ENCODE data around the gene PRPSAP1.
A peak's percentile ranks its signal among the peaks of the same experiment; 100 is the strongest.

The PRPSAP1 gene

DNA sequence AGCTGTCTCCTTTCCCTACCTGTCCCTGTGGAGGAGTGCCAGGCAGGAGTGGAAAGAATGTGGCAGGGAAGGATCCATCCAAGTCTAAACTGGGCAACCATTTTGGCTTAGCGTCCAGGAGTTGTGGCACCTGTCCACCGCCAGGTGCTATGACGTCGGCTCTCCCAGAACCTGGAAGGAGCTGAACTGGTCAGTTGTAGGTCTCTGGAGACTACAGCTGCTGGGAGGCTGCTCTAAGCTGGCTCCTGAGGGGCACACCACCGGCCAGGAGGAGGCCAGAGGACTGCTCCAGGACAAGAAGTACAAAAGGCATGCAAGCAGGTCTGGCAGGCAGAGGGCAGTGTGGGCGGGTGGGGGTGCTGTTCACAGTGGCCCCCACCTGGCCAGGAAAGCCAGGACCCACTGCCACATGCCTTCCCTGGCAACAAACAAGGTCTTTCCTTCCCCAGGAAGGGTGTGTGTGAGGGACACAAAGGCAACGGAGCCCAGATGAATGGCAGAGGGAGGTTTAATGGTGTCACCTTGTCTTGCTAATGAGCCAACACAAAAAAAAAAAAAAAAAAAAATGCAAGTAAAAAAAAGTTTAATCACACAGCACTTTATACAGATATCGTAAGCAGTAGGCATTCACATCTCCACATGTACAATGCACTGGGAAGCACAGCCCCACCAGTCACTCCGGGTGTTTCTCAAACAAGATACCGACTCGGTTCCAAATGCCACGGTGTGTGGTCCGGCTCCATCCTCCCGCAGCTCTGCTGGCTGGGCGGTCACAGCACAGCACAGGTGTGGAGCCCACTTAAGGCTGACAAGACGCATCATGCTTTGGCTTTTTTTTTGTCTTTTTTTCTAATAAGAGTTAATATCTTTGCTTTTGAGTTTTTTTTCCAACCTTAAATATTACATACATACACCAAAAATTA is 35.5 kb upstream of the PRPSAP1 start:
- no peak overlapping the region for H3K4me3 ChIP-seq (ENCODE audit: low read depth, low read length)
- no peak for DNase-seq (ENCODE audit: low read depth)
- no peak for TF ChIP-seq POLR2A (IDR thresholded peaks at IDR 0.05; ENCODE audit: extremely low read depth, insufficient read length)
- TF ChIP-seq, protein P1, sequence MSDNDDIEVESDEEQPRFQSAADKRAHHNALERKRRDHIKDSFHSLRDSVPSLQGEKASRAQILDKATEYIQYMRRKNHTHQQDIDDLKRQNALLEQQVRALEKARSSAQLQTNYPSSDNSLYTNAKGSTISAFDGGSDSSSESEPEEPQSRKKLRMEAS (IDR thresholded peaks at IDR 0.05; ENCODE audit: low read depth, low read length): no peak
- no peak for TF ChIP-seq MYC (IDR thresholded peaks at IDR 0.05; ENCODE audit: low read depth, low read length)

DNA sequence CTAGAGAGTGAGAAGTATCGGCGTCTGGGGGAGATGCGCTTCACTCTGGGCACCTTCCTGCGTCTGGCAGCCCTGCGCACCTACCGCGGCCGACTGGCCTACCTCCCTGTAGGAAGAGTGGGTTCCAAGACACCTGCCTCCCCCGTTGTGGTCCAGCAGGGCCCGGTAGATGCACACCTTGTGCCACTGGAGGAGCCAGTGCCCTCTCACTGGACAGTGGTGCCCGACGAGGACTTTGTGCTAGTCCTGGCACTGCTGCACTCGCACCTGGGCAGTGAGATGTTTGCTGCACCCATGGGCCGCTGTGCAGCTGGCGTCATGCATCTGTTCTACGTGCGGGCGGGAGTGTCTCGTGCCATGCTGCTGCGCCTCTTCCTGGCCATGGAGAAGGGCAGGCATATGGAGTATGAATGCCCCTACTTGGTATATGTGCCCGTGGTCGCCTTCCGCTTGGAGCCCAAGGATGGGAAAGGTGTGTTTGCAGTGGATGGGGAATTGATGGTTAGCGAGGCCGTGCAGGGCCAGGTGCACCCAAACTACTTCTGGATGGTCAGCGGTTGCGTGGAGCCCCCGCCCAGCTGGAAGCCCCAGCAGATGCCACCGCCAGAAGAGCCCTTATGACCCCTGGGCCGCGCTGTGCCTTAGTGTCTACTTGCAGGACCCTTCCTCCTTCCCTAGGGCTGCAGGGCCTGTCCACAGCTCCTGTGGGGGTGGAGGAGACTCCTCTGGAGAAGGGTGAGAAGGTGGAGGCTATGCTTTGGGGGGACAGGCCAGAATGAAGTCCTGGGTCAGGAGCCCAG is 33.5 kb upstream of the PRPSAP1 start:
- TF ChIP-seq, protein P1 (IDR thresholded peaks at IDR 0.05; ENCODE audit: low read depth, low read length): no peak
- TF ChIP-seq MYC (IDR thresholded peaks at IDR 0.05; ENCODE audit: low read depth, low read length) (no peak), POLR2A (IDR thresholded peaks at IDR 0.05; ENCODE audit: extremely low read depth, insufficient read length) (no peak)
- TF ChIP-seq, protein P2, sequence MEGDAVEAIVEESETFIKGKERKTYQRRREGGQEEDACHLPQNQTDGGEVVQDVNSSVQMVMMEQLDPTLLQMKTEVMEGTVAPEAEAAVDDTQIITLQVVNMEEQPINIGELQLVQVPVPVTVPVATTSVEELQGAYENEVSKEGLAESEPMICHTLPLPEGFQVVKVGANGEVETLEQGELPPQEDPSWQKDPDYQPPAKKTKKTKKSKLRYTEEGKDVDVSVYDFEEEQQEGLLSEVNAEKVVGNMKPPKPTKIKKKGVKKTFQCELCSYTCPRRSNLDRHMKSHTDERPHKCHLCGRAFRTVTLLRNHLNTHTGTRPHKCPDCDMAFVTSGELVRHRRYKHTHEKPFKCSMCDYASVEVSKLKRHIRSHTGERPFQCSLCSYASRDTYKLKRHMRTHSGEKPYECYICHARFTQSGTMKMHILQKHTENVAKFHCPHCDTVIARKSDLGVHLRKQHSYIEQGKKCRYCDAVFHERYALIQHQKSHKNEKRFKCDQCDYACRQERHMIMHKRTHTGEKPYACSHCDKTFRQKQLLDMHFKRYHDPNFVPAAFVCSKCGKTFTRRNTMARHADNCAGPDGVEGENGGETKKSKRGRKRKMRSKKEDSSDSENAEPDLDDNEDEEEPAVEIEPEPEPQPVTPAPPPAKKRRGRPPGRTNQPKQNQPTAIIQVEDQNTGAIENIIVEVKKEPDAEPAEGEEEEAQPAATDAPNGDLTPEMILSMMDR (IDR thresholded peaks at IDR 0.05; ENCODE audit: low read depth, low read length): no peak

DNA sequence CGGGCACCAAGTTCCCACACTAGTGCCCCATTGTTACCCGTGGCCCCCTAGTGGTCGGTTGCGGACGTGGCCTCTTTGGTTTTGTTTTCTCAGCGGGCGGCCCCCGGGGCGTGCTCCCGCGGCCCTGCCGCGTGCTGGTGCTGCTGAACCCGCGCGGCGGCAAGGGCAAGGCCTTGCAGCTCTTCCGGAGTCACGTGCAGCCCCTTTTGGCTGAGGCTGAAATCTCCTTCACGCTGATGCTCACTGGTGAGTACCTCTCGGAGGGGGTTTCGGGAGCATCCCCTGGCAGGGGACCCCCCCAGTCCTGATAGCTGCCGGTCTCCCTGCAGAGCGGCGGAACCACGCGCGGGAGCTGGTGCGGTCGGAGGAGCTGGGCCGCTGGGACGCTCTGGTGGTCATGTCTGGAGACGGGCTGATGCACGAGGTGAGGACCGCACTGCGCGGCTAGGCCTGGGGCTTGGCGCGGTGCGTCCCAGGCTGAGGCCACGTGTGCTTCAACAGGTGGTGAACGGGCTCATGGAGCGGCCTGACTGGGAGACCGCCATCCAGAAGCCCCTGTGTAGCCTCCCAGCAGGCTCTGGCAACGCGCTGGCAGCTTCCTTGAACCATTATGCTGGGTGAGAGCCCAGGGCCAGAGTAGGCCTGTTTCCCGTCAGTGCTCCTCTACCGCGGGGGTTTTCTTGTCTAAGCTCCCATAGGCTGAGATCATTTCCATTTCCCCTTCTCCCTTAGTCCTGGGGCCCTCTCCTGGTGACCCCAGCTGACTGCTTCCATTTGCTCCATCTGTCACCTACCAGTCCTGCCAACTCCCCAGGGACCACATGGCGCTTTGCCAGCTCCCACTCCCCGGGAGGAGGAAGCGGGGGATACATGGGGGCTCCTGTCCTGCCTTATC is 32.4 kb upstream of the PRPSAP1 start:
- no peak overlapping the region for H3K4me3 ChIP-seq (ENCODE audit: low read depth, low read length)
- TF ChIP-seq, protein P2 (IDR thresholded peaks at IDR 0.05; ENCODE audit: low read depth, low read length): peak; percentile 58
- TF ChIP-seq, protein P1 (IDR thresholded peaks at IDR 0.05; ENCODE audit: low read depth, low read length): peak; percentile 74
- no peak for TF ChIP-seq POLR2A (IDR thresholded peaks at IDR 0.05; ENCODE audit: extremely low read depth, insufficient read length)
- peak; percentile 74 for TF ChIP-seq MYC (IDR thresholded peaks at IDR 0.05; ENCODE audit: low read depth, low read length)
- peak; percentile 83 for DNase-seq (ENCODE audit: low read depth)

More for the DNA sequence above, 33.5 kb upstream of the PRPSAP1 start:
- DNase-seq (ENCODE audit: low read depth): no peak
- no peak overlapping the region for H3K4me3 ChIP-seq (ENCODE audit: low read depth, low read length)

DNA sequence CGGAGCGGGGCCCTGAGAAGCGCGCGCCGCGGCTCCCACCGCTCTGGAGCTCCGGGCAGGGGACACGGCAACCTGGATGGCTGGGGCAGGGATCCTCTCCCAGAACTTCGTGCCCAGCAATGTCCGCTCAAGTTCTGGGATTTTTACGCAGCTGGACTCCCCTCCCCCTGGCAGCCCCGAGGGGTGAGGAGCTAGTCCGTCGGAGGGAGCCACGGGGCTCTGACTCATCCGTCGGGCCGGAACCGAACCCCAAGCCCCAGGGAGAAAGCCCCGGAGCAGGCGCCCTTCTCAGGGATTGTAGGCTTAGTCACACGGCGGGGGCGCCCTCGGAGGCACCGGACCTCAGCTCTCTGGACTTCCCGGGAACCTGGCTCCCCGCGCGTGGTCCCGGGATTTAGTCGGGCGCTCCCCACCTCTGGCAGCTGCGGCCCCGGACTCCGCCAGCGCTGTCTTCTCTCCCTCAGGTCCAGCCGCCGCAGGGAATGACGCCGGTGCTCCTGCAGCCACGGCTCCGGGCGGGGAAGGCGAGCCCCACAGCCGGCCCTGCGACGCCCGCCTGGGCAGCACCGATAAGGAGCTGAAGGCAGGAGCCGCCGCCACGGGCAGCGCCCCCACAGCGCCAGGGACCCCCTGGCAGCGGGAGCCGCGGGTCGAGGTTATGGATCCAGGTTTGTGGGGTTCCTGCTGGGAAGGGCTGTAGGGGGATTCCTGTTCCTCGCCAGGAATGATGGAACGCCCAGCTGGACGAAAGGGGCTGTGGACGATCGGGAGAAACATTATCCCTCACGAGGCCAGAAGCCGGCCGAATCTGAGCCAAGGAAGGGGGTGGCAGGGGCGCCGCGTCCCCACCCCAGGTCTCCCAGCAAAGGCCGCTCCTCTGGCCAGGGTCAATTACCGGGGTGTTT is 31.5 kb upstream of the PRPSAP1 start:
- DNase-seq (ENCODE audit: low read depth): peak; percentile 26
- no peak overlapping the region for H3K4me3 ChIP-seq (ENCODE audit: low read depth, low read length)
- TF ChIP-seq POLR2A (IDR thresholded peaks at IDR 0.05; ENCODE audit: extremely low read depth, insufficient read length): no peak
- no peak for TF ChIP-seq MYC (IDR thresholded peaks at IDR 0.05; ENCODE audit: low read depth, low read length)
- TF ChIP-seq, protein P2 (IDR thresholded peaks at IDR 0.05; ENCODE audit: low read depth, low read length): no peak
- TF ChIP-seq, protein P1 (IDR thresholded peaks at IDR 0.05; ENCODE audit: low read depth, low read length): no peak

DNA sequence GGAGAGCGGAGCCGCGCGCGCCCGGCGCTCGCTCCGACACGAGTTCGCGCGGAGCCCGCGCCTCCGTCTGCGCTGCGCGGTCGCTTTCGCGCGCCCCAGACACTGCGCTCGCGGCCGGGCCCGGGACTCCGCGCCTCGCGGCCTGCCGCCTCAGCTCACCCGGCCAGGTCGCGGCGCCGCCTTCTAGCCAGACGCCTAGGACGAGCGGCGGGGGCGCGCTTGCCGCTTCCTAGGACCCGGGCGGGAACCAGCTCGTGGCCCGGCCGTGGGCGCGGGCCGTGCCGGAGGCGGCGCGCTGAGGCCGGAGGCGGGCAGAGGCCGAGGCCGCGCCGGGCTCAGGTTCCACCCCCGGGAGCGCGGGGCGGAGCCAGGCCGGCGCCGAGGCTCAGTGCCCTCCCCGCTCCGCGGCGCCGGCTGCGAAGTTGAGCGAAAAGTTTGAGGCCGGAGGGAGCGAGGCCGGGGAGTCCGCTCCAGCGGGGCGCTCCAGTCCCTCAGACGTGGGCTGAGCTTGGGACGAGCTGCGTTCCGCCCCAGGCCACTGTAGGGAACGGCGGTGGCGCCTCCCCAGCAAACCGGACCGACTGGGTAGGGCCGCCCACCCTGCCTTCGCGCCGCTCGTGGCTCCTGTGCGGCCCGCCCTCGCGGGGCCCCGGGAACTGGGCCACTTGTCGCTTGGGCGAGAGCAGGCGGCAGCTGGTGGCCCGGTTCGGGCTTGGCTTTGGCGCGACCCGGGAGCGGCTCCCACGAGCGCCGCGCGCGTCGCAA is 30.7 kb upstream of the PRPSAP1 start, which contains the start of gene SPHK1:
Gene SPHK1 (plus strand): TSS at position 388 of the 765 bp plus-strand sequence. CDS start 1,036 bp downstream, outside the sequence.
- DNase-seq (ENCODE audit: low read depth): peak; percentile 84

More for the DNA sequence above, 30.7 kb upstream of the PRPSAP1 start, which contains the start of gene SPHK1:
- H3K4me3 ChIP-seq (ENCODE audit: low read depth, low read length): peak within 1 kb of the TSS; percentile 48
- TF ChIP-seq, protein P1 (IDR thresholded peaks at IDR 0.05; ENCODE audit: low read depth, low read length): no peak; the same call in 1 of the 2 replicates
- TF ChIP-seq MYC (IDR thresholded peaks at IDR 0.05; ENCODE audit: low read depth, low read length) (0 out of 2 replicates have a peak, but pooled peaks have one; percentile 51), POLR2A (IDR thresholded peaks at IDR 0.05; ENCODE audit: extremely low read depth, insufficient read length) (peak; percentile 35)
- TF ChIP-seq, protein P2 (IDR thresholded peaks at IDR 0.05; ENCODE audit: low read depth, low read length): no peak

Measured in NB4 (cell line).